Measurements from ENCODE around the gene PLXNA4.

DNA sequence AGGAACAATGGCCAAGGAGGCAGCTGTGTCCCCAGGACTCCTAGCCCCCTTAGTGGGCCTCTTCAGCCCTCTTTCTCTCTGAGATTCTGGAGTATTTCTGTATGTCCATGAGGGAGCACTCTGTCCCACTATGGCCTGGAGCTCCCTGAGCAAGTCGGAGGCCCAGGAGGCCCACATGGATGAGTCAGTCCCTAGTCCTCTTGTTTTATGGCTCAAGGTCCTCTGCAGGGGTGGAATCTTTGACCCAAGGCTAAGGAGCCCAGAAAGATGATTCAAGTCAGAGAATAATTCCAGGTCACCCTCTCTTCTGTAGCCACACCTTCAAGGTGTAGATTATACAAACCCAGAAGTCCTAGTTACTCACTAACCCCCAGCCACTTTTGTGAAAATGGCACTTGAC, 125.6 kb downstream of the PLXNA4 start:
- TF ChIP-seq GATA2 (IDR thresholded peaks at IDR 0.05; ENCODE audit: low read depth, low read length) (no peak), GATA3 (IDR thresholded peaks at IDR 0.05; ENCODE audit: low read depth, low read length) (no peak)

Measured in SH-SY5Y (cell line).